ENCODE results near the gene ERC2. TPM values are rescaled to one million over a fixed set of nuclear protein-coding genes. Genes with fewer than 3 reads are reported as not detected.

Gene ERC2
- total RNA-seq, 2 donors from 2014 or later = 1.2 TPM; not detected in 1

DNA sequence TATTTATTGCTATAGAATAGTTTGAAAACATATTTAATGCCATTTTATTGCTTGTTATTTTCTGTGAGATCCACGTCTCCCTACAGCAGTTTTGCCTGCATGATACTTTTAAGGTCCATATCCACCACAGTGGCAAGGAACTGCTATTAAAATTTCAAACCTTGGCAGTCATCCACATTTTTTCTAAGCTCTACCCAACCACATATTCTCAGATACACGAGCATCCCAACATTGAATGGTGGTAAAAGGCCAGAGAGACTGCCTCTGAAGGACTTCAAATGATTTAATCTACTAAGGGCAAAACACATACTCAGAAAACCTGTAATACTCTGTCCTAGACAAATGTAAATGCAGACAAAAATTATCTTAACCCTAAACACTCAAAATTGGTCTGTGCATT, 173.1 kb downstream of the ERC2 start:
- no peaks in the 10 kb centered on the region for H3K27me3 ChIP-seq (replicated peaks; ENCODE audit: insufficient read depth)
- H3K9me3 ChIP-seq = no peaks in the 10 kb centered on the region
- ATAC-seq (ENCODE audit: insufficient number of reproducible peaks, low FRiP score, low read depth) = no peak

DNA sequence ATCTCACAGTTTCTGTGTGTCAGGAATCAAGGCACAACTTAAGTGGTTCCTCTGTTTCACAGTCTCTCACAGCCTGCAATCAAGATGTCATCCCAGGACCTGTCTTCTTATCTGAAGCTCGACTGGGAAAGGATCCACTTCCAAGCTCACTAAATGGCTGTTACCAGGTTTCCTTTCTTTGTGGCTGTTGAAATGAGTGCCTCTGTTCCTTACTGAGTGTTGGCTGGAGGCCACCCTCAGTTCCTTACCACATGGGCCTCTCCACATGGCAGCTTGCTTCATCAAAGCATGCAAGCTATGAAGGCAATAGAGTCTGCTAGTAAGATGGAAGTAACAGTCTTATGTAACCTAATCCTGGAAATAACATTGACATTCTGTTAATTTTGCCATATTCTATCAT, 174.0 kb downstream of the ERC2 start:
- no peak for ATAC-seq (ENCODE audit: insufficient number of reproducible peaks, low FRiP score, low read depth)
- TF ChIP-seq, protein P1, sequence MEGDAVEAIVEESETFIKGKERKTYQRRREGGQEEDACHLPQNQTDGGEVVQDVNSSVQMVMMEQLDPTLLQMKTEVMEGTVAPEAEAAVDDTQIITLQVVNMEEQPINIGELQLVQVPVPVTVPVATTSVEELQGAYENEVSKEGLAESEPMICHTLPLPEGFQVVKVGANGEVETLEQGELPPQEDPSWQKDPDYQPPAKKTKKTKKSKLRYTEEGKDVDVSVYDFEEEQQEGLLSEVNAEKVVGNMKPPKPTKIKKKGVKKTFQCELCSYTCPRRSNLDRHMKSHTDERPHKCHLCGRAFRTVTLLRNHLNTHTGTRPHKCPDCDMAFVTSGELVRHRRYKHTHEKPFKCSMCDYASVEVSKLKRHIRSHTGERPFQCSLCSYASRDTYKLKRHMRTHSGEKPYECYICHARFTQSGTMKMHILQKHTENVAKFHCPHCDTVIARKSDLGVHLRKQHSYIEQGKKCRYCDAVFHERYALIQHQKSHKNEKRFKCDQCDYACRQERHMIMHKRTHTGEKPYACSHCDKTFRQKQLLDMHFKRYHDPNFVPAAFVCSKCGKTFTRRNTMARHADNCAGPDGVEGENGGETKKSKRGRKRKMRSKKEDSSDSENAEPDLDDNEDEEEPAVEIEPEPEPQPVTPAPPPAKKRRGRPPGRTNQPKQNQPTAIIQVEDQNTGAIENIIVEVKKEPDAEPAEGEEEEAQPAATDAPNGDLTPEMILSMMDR (IDR thresholded peaks at IDR 0.05) = no peak
- H3K4me1 ChIP-seq (ENCODE audit: control insufficient read depth in 1 of 2, low read depth in 2 of 2) = no peaks in the 10 kb centered on the region
- DNase-seq (ENCODE audit: low spot score) = no peak
- no peaks in the 10 kb centered on the region for H3K27me3 ChIP-seq (replicated peaks; ENCODE audit: insufficient read depth)
- no peak overlapping the region for H3K27ac ChIP-seq
- H3K36me3 ChIP-seq = no peaks in the 10 kb centered on the region
- no peaks in the 10 kb centered on the region for H3K9me3 ChIP-seq
- H3K4me3 ChIP-seq = no peak overlapping the region

More for the DNA sequence above, 173.1 kb downstream of the ERC2 start:
- H3K4me3 ChIP-seq = no peak overlapping the region
- TF ChIP-seq, protein P1 (IDR thresholded peaks at IDR 0.05) = no peak
- no peak overlapping the region for H3K27ac ChIP-seq
- H3K36me3 ChIP-seq = no peaks in the 10 kb centered on the region
- H3K4me1 ChIP-seq (ENCODE audit: control insufficient read depth in 1 of 2, low read depth in 2 of 2) = no peaks in the 10 kb centered on the region
- no peak for DNase-seq (ENCODE audit: low spot score)

DNA sequence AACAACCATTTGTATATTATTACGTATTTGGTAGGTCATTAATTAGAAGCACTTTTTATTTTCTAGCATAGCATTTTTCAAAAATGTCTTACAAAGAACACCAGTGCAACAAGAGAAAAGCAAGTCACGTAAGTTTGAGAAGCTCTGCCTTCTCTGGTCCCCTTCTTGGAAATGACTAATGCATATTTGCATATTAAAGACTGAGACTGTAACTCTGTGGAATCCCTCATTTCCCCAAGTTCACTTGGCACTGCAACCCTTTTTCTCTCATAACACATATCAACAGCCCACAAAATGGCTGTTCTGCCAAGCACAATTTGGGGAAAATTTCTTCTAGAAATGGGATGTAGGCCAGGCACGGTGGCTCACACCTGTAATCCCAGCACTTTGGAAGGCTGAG, 176.3 kb downstream of the ERC2 start:
- Histone ChIP-seq H3K27me3 (replicated peaks; ENCODE audit: insufficient read depth) (no peaks in the 10 kb centered on the region), H3K4me3 (no peak overlapping the region), H3K36me3 (no peaks in the 10 kb centered on the region), H3K4me1 (ENCODE audit: control insufficient read depth in 1 of 2, low read depth in 2 of 2) (no peaks in the 10 kb centered on the region), H3K9me3 (no peaks in the 10 kb centered on the region), H3K27ac (no peak overlapping the region)
- TF ChIP-seq, protein P1 (IDR thresholded peaks at IDR 0.05) = no peak
- DNase-seq (ENCODE audit: low spot score) (no peak), ATAC-seq (ENCODE audit: insufficient number of reproducible peaks, low FRiP score, low read depth) (no peak)

DNA sequence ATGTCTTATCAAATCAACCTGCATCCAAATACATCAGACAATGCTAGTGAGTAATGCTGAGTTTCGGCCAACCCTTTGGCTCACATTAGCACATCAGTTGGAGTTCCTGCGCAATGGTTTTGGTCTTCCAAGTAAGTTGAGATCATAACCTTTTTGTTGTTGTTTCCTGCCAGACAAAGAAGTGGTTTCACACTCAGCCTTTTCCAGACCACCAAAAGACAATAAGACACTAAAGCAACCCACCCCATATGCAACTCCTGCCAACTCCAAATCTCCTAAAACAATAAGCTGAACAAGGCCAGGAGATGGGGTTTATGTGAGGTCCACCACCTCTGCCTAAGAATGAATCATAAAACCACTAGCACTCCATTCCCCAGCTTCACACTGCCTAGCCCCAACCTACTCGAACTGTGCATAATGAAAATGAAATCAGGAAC, 177.0 kb downstream of the ERC2 start:
- no peaks in the 10 kb centered on the region for H3K9me3 ChIP-seq
- TF ChIP-seq, protein P1 (IDR thresholded peaks at IDR 0.05) = no peak
- no peak overlapping the region for H3K4me3 ChIP-seq
- H3K4me1 ChIP-seq (ENCODE audit: control insufficient read depth in 1 of 2, low read depth in 2 of 2) = no peaks in the 10 kb centered on the region
- no peak overlapping the region for H3K27ac ChIP-seq
- no peak for DNase-seq (ENCODE audit: low spot score)
- no peak for ATAC-seq (ENCODE audit: insufficient number of reproducible peaks, low FRiP score, low read depth)
- H3K27me3 ChIP-seq (replicated peaks; ENCODE audit: insufficient read depth) = no peaks in the 10 kb centered on the region
- no peaks in the 10 kb centered on the region for H3K36me3 ChIP-seq

DNA sequence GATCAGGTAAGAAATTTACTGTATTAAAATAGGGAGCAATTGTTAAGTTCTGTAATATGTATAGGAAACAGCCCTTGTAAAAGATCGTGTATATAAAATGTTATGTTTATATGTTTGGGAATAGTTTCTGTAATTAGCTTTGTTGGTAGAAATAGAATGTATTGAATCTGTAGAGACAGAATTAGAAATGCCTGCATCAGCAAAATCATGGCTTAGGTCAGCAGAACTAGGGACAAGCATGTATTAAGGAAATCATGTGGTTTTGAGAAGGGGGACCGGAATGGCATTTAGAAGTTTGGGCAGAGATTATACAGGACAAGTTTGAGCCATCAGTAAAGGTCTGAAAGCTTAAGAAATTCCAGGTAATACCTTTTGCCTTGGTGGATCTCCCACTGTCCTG, 177.9 kb downstream of the ERC2 start:
- H3K27ac ChIP-seq = no peak overlapping the region
- no peaks in the 10 kb centered on the region for H3K9me3 ChIP-seq
- TF ChIP-seq, protein P1 (IDR thresholded peaks at IDR 0.05) = no peak
- no peaks in the 10 kb centered on the region for H3K27me3 ChIP-seq (replicated peaks; ENCODE audit: insufficient read depth)
- DNase-seq (ENCODE audit: low spot score) = no peak
- no peaks in the 10 kb centered on the region for H3K36me3 ChIP-seq
- ATAC-seq (ENCODE audit: insufficient number of reproducible peaks, low FRiP score, low read depth) = no peak
- no peaks in the 10 kb centered on the region for H3K4me1 ChIP-seq (ENCODE audit: control insufficient read depth in 1 of 2, low read depth in 2 of 2)
- no peak overlapping the region for H3K4me3 ChIP-seq
